ENCODE results near the gene UGT1A10. TPM values are rescaled to one million over a fixed set of nuclear protein-coding genes. Genes with fewer than 3 reads are reported as not detected.

The UGT1A10 gene
- total and polyA plus RNA-seq, 2 donors (not counting 3 experiments of a cell fraction or from before 2014, with no cell fraction given), result not detected

GRCh38 chr2:233708942-233709341 is 72.7 kb downstream of the UGT1A10 start:
- CTCF ChIA-PET, result interaction anchor here (1.0 to 4.4 kb wide), 2 partner anchors 260 to 262 kb away, joined by 3 to 74 read pairs; no protein-coding TSS in a partner anchor
- no peak overlapping the region for H3K4me3 ChIP-seq (replicated peaks in 1 of 3; ENCODE audit: insufficient read depth in 1 of 3, low read depth in 1 of 3, low read length in 3 of 3)
- dilution Hi-C loops (cut with MboI; ENCODE audit: extremely low pct_ligation_motif_present, low sequenced_read_pairs) (no loop called here), intact Hi-C loops (cut with micrococcal nuclease) (no loop called here)
- peaks cover 0 to under 1% of the 10 kb centered on the region in 2 experiments for H3K27me3 ChIP-seq (ENCODE audit: control insufficient read depth in 2 of 2, insufficient read depth in 2 of 2, low read length in 2 of 2)
- peaks cover 2% of the 10 kb centered on the region for H3K4me1 ChIP-seq (ENCODE audit: control insufficient read depth, extremely low read depth, insufficient read depth, low read length)
- H4K20me1 ChIP-seq (replicated peaks; ENCODE audit: control insufficient read depth, extremely low read depth, insufficient read depth, low read length), result no peaks in the 10 kb centered on the region
- H3K79me2 ChIP-seq (ENCODE audit: control insufficient read depth, insufficient read depth, low read length), result no peaks in the 10 kb centered on the region
- no peak for TF ChIP-seq POLR2A (IDR thresholded peaks at IDR 0.05; ENCODE audit: low read depth, low read length)
- no peak for TF ChIP-seq EZH2 (IDR thresholded peaks at IDR 0.05; ENCODE audit: borderline replicate concordance, low read depth, low read length, severe bottlenecking)
- no peak for TF ChIP-seq FOS (IDR thresholded peaks at IDR 0.05; ENCODE audit: borderline replicate concordance, insufficient read depth, low read length)
- TF ChIP-seq CTCF (IDR thresholded peaks at IDR 0.05; ENCODE audit: extremely low read depth in 1 of 2, insufficient read depth in 1 of 2, low read depth in 1 of 2, low read length in 2 of 2), result no peak
- no peak for TF ChIP-seq MYC (IDR thresholded peaks at IDR 0.05; ENCODE audit: low read depth, low read length)
- TF ChIP-seq GATA2 (IDR thresholded peaks at IDR 0.05; ENCODE audit: insufficient read depth, insufficient read length, low read depth, low read length), result no peak
- TF ChIP-seq POLR2AphosphoS5 (IDR thresholded peaks at IDR 0.05; ENCODE audit: insufficient read depth, low read depth, low read length), result no peak
- H3K4me2 ChIP-seq (ENCODE audit: insufficient read depth, low read length), result no peak overlapping the region
- FAIRE-seq, result no peak
- DNase-seq (ENCODE audit: low read depth, low spot score), result no peak
- H3K9ac ChIP-seq (replicated peaks; ENCODE audit: extremely low read depth, insufficient read depth, low read length), result no peak overlapping the region
- H3K9me1 ChIP-seq (replicated peaks; ENCODE audit: control insufficient read depth, extremely low read depth, insufficient read depth, low read length), result no peaks in the 10 kb centered on the region
- POLR2A ChIA-PET, result no interaction called here
- H3K9me3 ChIP-seq (replicated peaks; ENCODE audit: control insufficient read depth, insufficient read depth, low read length), result no peaks in the 10 kb centered on the region
- no peaks in the 10 kb centered on the region for H3K36me3 ChIP-seq (ENCODE audit: control insufficient read depth in 2 of 2, extremely low read depth in 1 of 2, insufficient read depth in 2 of 2, low read length in 2 of 2)
- H3K27ac ChIP-seq (ENCODE audit: insufficient read depth, low read depth, low read length), result no peak overlapping the region
- no TSS peak for BruUV-seq (replicated peaks)
- no peak overlapping the region for H2AFZ ChIP-seq (ENCODE audit: low read depth, low read length)
